DND-41 (cell line): ENCODE measurements around the gene WAPL.

Source experiments
- CTCF ChIP-seq: IDR thresholded peaks from 2 replicates; pipeline ENCODE4 v1.5.1; 2012; ENCODE audit warnings: borderline replicate concordance, low read length, moderate library complexity, mild to moderate bottlenecking; ENCODE audit not compliant: poor library complexity, severe bottlenecking; ENCODE audit errors: extremely low read depth
- EZH2 ChIP-seq: IDR thresholded peaks from 3 replicates; pipeline ENCODE4 v1.6.1; 2012; ENCODE audit warnings: borderline replicate concordance, low read depth, mild to moderate bottlenecking, moderate library complexity, low read length, inconsistent platforms; ENCODE audit not compliant: severe bottlenecking

GRCh38 chr10:86556933-86557649 is 35.5 kb upstream of the WAPL start:
- TF ChIP-seq CTCF = no peak
- TF ChIP-seq EZH2 = no peak
